ENCODE data around the gene TLE4. TPM values are rescaled to one million over a fixed set of nuclear protein-coding genes. Genes with fewer than 3 reads are reported as not detected.
"Not testable (repeated sequence)": the region's sequence is repeated elsewhere in the genome, so short reads cannot be mapped to it uniquely, and the experiment has no call there.

Gene TLE4
- total RNA-seq, 1 donor from 2014 or later, result 10.3 TPM

- TF ChIP-seq CTCF (IDR thresholded peaks at IDR 0.05; ENCODE audit: borderline replicate concordance), result no peak
- Histone ChIP-seq H3K27ac (replicated peaks) (no peak overlapping the region), H3K36me3 (no peaks in the 10 kb centered on the region), H3K4me3 (no peak overlapping the region), H3K4me1 (no peaks in the 10 kb centered on the region), H3K27me3 (ENCODE audit: low read depth) (no peaks in the 10 kb centered on the region), H3K9me3 (replicated peaks) (no peaks in the 10 kb centered on the region)
- no peak for DNase-seq
- intact Hi-C loops (cut with micrococcal nuclease), result no loop called here
Measured at GRCh38 chr9:79632705-79633104, 60.9 kb downstream of the TLE4 start.

GRCh38 chr9:79633558-79633957, 61.8 kb downstream of the TLE4 start:
- Histone ChIP-seq H3K4me3 (no peak overlapping the region), H3K27ac (replicated peaks) (no peak overlapping the region), H3K9me3 (replicated peaks) (no peaks in the 10 kb centered on the region), H3K4me1 (no peaks in the 10 kb centered on the region), H3K27me3 (ENCODE audit: low read depth) (no peaks in the 10 kb centered on the region), H3K36me3 (no peaks in the 10 kb centered on the region)
- no peak for DNase-seq
- TF ChIP-seq CTCF (IDR thresholded peaks at IDR 0.05; ENCODE audit: borderline replicate concordance), result no peak
- intact Hi-C loops (cut with micrococcal nuclease), result no loop called here

GRCh38 chr9:79637177-79637925, 65.6 kb downstream of the TLE4 start:
- no peak overlapping the region for H3K4me3 ChIP-seq
- no peak for DNase-seq
- H3K9me3 ChIP-seq (replicated peaks), result no peaks in the 10 kb centered on the region
- peaks cover 5% of the 10 kb centered on the region for H3K36me3 ChIP-seq
- intact Hi-C loops (cut with micrococcal nuclease), result no loop called here
- no peak overlapping the region for H3K27ac ChIP-seq (replicated peaks)
- H3K27me3 ChIP-seq (ENCODE audit: low read depth), result no peaks in the 10 kb centered on the region
- TF ChIP-seq CTCF (IDR thresholded peaks at IDR 0.05; ENCODE audit: borderline replicate concordance), result no peak
- no peaks in the 10 kb centered on the region for H3K4me1 ChIP-seq

- peaks cover 4% of the 10 kb centered on the region for H3K9me3 ChIP-seq (replicated peaks)
- no peak for DNase-seq
- intact Hi-C loops (cut with micrococcal nuclease), result no loop called here
- no peak for TF ChIP-seq CTCF (IDR thresholded peaks at IDR 0.05; ENCODE audit: borderline replicate concordance)
- H3K27me3 ChIP-seq (ENCODE audit: low read depth), result no peaks in the 10 kb centered on the region
- H3K36me3 ChIP-seq, result peaks cover 5% of the 10 kb centered on the region
- no peak overlapping the region for H3K4me3 ChIP-seq
- no peaks in the 10 kb centered on the region for H3K4me1 ChIP-seq
- H3K27ac ChIP-seq (replicated peaks), result no peak overlapping the region
Measured at GRCh38 chr9:79638806-79639205, 67.0 kb downstream of the TLE4 start.

- H3K4me1 ChIP-seq, result no peaks in the 10 kb centered on the region
- DNase-seq, result no peak
- no peak overlapping the region for H3K27ac ChIP-seq (replicated peaks)
- H3K9me3 ChIP-seq (replicated peaks), result peaks cover 8% of the 10 kb centered on the region
- intact Hi-C loops (cut with micrococcal nuclease), result no loop called here
- no peak overlapping the region for H3K4me3 ChIP-seq
- H3K27me3 ChIP-seq (ENCODE audit: low read depth), result no peaks in the 10 kb centered on the region
- H3K36me3 ChIP-seq, result peaks cover 6% of the 10 kb centered on the region
- no peak for TF ChIP-seq CTCF (IDR thresholded peaks at IDR 0.05; ENCODE audit: borderline replicate concordance)
Measured at GRCh38 chr9:79639354-79639753, 67.6 kb downstream of the TLE4 start.

- intact Hi-C loops (cut with micrococcal nuclease); H3K4me3 ChIP-seq: not testable (repeated sequence)
Measured at GRCh38 chr9:79640067-79640466, 68.3 kb downstream of the TLE4 start.

More at GRCh38 chr9:79640067-79640466, 68.3 kb downstream of the TLE4 start:
- H3K9me3 ChIP-seq (replicated peaks); DNase-seq; H3K27me3 ChIP-seq (ENCODE audit: low read depth); H3K27ac ChIP-seq (replicated peaks); H3K4me1 ChIP-seq: not testable (repeated sequence)
- H3K36me3 ChIP-seq, result peaks cover 11% of the 10 kb centered on the region

Data from left ventricle myocardium inferior (tissue), 1 donor.